Thyroid gland (tissue), 4 donors: Measurements from ENCODE around the gene ZCCHC9. TPM values are rescaled to one million over a fixed set of nuclear protein-coding genes. Genes with fewer than 3 reads are reported as not detected.

Experiments used
- DNase-seq, 2 donors: peaks; one replicate each; pipeline ENCODE4 v3.0.0-alpha.2; 2019
- H3K27ac ChIP-seq, 3 donors: fragments of 200-600 bp; sonication (generic); 1 replicate in 2 of 3; 2 replicates in 1 of 3; pipeline ENCODE4 v1.5.1; 2016 to 2019; ENCODE audit warnings: mild to moderate bottlenecking in 1 of 3, moderate library complexity in 1 of 3
- H3K27me3 ChIP-seq: fragments of 200-600 bp; sonication (generic); one replicate; pipeline ENCODE4 v1.5.1; 2019
- H3K36me3 ChIP-seq, 2 donors: fragments of 200-600 bp; sonication (generic); one replicate each; pipeline ENCODE4 v1.5.1; 2016 to 2019
- H3K4me1 ChIP-seq, 2 donors: fragments of 200-600 bp; sonication (generic); one replicate each; pipeline ENCODE4 v1.5.1; 2017 to 2019
- H3K4me3 ChIP-seq, 3 donors: fragments of 200-600 bp; sonication (generic); replicated peaks in 1 of 3; 1 replicate in 2 of 3; 2 replicates in 1 of 3; pipeline ENCODE4 v1.5.1; 2016; ENCODE audit warnings: mild to moderate bottlenecking in 1 of 3
- H3K9me3 ChIP-seq: fragments of 200-600 bp; sonication (generic); one replicate; pipeline ENCODE4 v1.5.1; 2017
- POLR2A ChIP-seq, 2 donors: fragments of 450-650 bp; IDR thresholded peaks; one replicate each; pipeline ENCODE4 v1.6.1; 2017; ENCODE audit warnings: antibody characterized with exemption in 2 of 2, mild to moderate bottlenecking in 2 of 2, moderate library complexity in 1 of 2
- WGBS, 2 donors: methylation state at CpG; one replicate each; pipeline ENCODE4 v1.1.5; 2017; 5-methylcytosine and 5-hydroxymethylcytosine counted together
- intact Hi-C: fragments of 100-400 bp; cut with DNase I; formaldehyde crosslinking; loops from one replicate; pipeline ENCODE4 v1.15.1; 2023
- total RNA-seq, 4 donors: library from RNA; depleted of rRNA; stranded (reverse); fragments of >200 nt; gene quantifications; one replicate each; pipeline ENCODE4 v1.2.3, GENCODE V29; 2016
- TF ChIP-seq, protein P1 (sequence below), 6 experiments: fragments of 200-600 bp in 3 of 6; fragments of 450-650 bp in 3 of 6; sonication (generic) in 3 of 6; IDR thresholded peaks; one replicate each; pipeline ENCODE4 v1.5.1; 2016 to 2019; ENCODE audit warnings: antibody characterized with exemption in 6 of 6, mild to moderate bottlenecking in 2 of 6, inconsistent platforms in 1 of 6, moderate library complexity in 1 of 6

Gene ZCCHC9
- total RNA-seq, 4 donors from 2014 or later: 15.0 to 38.2 (median 19.7) TPM

- H3K9me3 ChIP-seq: no peaks in the 10 kb centered on the region
- 93% methylated on average over 13 of the region's 13 CpGs for WGBS, 2 donors
- intact Hi-C loops: no loop called here
- no peak for DNase-seq
- no peaks in the 10 kb centered on the region for H3K4me1 ChIP-seq
- no peaks in the 10 kb centered on the region for H3K27me3 ChIP-seq
- no peaks in the 10 kb centered on the region for H3K36me3 ChIP-seq
- no peak for TF ChIP-seq POLR2A (IDR thresholded peaks at IDR 0.05)
- TF ChIP-seq, protein P1, sequence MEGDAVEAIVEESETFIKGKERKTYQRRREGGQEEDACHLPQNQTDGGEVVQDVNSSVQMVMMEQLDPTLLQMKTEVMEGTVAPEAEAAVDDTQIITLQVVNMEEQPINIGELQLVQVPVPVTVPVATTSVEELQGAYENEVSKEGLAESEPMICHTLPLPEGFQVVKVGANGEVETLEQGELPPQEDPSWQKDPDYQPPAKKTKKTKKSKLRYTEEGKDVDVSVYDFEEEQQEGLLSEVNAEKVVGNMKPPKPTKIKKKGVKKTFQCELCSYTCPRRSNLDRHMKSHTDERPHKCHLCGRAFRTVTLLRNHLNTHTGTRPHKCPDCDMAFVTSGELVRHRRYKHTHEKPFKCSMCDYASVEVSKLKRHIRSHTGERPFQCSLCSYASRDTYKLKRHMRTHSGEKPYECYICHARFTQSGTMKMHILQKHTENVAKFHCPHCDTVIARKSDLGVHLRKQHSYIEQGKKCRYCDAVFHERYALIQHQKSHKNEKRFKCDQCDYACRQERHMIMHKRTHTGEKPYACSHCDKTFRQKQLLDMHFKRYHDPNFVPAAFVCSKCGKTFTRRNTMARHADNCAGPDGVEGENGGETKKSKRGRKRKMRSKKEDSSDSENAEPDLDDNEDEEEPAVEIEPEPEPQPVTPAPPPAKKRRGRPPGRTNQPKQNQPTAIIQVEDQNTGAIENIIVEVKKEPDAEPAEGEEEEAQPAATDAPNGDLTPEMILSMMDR (IDR thresholded peaks at IDR 0.05): no peak
- H3K4me3 ChIP-seq: no peak overlapping the region
- no peak overlapping the region for H3K27ac ChIP-seq
Measured at GRCh38 chr5:81344736-81345135, 43.3 kb downstream of the ZCCHC9 start.

GRCh38 chr5:81345411-81346003, 44.1 kb downstream of the ZCCHC9 start:
- 92 to 94% methylated on average over 5 of the region's 5 CpGs for WGBS, 2 donors
- no peaks in the 10 kb centered on the region for H3K4me1 ChIP-seq
- no peaks in the 10 kb centered on the region for H3K27me3 ChIP-seq
- H3K4me3 ChIP-seq: no peak overlapping the region
- no peak overlapping the region for H3K27ac ChIP-seq
- intact Hi-C loops: no loop called here
- H3K36me3 ChIP-seq: no peaks in the 10 kb centered on the region
- no peak for TF ChIP-seq POLR2A (IDR thresholded peaks at IDR 0.05)
- TF ChIP-seq, protein P1 (IDR thresholded peaks at IDR 0.05): no peak
- no peaks in the 10 kb centered on the region for H3K9me3 ChIP-seq
- DNase-seq: no peak

GRCh38 chr5:81349161-81349560, 47.8 kb downstream of the ZCCHC9 start:
- intact Hi-C loops: no loop called here
- 78 to 79% methylated on average over 4 of the region's 4 CpGs for WGBS, 2 donors

GRCh38 chr5:81350507-81350906, 49.1 kb downstream of the ZCCHC9 start:
- Histone ChIP-seq H3K4me1 (no peaks in the 10 kb centered on the region), H3K27ac (no peak overlapping the region), H3K36me3 (no peaks in the 10 kb centered on the region), H3K9me3 (no peaks in the 10 kb centered on the region), H3K4me3 (no peak overlapping the region), H3K27me3 (no peaks in the 10 kb centered on the region)
- DNase-seq: no peak
- TF ChIP-seq, protein P1 (IDR thresholded peaks at IDR 0.05): no peak
- no peak for TF ChIP-seq POLR2A (IDR thresholded peaks at IDR 0.05)
- intact Hi-C loops: no loop called here

More at GRCh38 chr5:81349161-81349560, 47.8 kb downstream of the ZCCHC9 start:
- Histone ChIP-seq H3K27me3 (no peaks in the 10 kb centered on the region), H3K27ac (no peak overlapping the region), H3K4me1 (no peaks in the 10 kb centered on the region), H3K4me3 (no peak overlapping the region), H3K36me3 (no peaks in the 10 kb centered on the region), H3K9me3 (no peaks in the 10 kb centered on the region)
- TF ChIP-seq, protein P1 (IDR thresholded peaks at IDR 0.05): no peak
- no peak for TF ChIP-seq POLR2A (IDR thresholded peaks at IDR 0.05)
- DNase-seq: no peak

DNA sequence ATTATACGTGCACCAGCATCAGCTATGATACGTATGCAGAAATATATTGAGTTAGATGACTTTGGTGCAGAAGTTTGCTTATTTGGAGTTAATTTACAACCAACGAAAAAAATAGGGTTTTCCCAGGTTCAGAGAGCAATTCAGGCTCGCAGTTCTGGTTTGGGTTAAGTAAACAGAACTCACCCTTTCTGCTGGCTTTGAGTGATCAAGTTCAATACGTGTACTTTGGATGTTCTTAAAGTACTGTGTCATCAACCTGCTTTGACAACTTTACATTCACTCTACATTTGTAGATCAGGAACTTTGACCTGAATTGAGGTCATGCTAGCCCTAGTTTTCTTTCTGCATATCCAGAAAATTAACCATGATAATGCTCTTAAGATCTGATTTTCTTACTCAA, 51.8 kb downstream of the ZCCHC9 start:
- 53 to 54% methylated on average over 5 of the region's 5 CpGs for WGBS, 2 donors
- no peaks in the 10 kb centered on the region for H3K9me3 ChIP-seq
- intact Hi-C loops: no loop called here
- H3K4me3 ChIP-seq: no peak overlapping the region
- TF ChIP-seq, protein P1 (IDR thresholded peaks at IDR 0.05): no peak
- no peak for TF ChIP-seq POLR2A (IDR thresholded peaks at IDR 0.05)
- no peaks in the 10 kb centered on the region for H3K4me1 ChIP-seq
- H3K36me3 ChIP-seq: no peaks in the 10 kb centered on the region
- H3K27me3 ChIP-seq: no peaks in the 10 kb centered on the region
- DNase-seq: no peak
- H3K27ac ChIP-seq: no peak overlapping the region
